ACC112 (cell line): ENCODE results near the gene UMAD1.
"Not testable (repeated sequence)": the region's sequence is repeated elsewhere in the genome, so short reads cannot be mapped to it uniquely, and the experiment has no call there.

Experiments
- H2AFZ ChIP-seq: fragments of 200-600 bp; sonication (generic); one replicate; pipeline ENCODE4 v1.6.0; 2017; ENCODE audit warnings: antibody characterized with exemption, low read length; ENCODE audit not compliant: unreplicated experiment
- H3K27ac ChIP-seq: fragments of 200-600 bp; sonication (generic); 2 replicates; pipeline ENCODE4 v1.5.1; 2014; ENCODE audit warnings: low read depth, mild to moderate bottlenecking, antibody characterized with exemption, low read length, moderate library complexity
- H3K27me3 ChIP-seq: fragments of 200-600 bp; sonication (generic); 2 replicates; pipeline ENCODE4 v1.6.1; 2014; ENCODE audit warnings: mild to moderate bottlenecking, antibody characterized with exemption, low read length, moderate library complexity, mixed read lengths; ENCODE audit not compliant: insufficient read depth
- H3K36me3 ChIP-seq: fragments of 200-600 bp; sonication (generic); 2 replicates; pipeline ENCODE4 v1.6.1; 2016; ENCODE audit warnings: mild to moderate bottlenecking, antibody characterized with exemption, low read length, moderate library complexity, mixed read lengths; ENCODE audit not compliant: insufficient read depth
- H3K4me1 ChIP-seq: fragments of 200-600 bp; sonication (generic); one replicate; pipeline ENCODE4 v1.6.1; 2016; ENCODE audit warnings: low read length, mixed read lengths; ENCODE audit not compliant: insufficient read depth, unreplicated experiment, control insufficient read depth
- H3K4me3 ChIP-seq: fragments of 200-600 bp; sonication (generic); 2 replicates; pipeline ENCODE4 v1.5.1; 2014; ENCODE audit warnings: mild to moderate bottlenecking, low read depth, low read length
- H3K79me2 ChIP-seq: fragments of 200-600 bp; sonication (generic); one replicate; pipeline ENCODE4 v1.6.0; 2016; ENCODE audit warnings: low read length; ENCODE audit not compliant: control insufficient read depth, unreplicated experiment, insufficient read depth

The UMAD1 gene

DNA sequence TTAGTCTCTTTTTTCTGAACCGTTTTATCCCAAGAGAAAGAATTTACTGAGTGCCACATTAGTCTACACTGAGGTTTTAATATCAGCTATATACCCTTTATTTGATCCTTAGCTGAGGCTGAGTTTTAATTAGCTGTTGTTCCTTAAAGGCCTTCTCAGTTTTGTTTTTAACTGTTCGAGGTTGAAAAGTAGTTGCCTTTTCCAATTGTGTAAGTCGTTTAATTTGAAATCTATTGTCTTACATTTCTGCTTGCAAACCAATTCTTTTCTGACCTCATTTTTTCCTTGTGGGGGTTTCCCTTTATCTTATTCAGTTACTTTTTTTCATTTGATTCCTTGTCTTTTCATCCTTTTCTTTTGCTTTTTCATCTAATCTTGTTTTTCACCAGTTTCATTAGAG lies 30.8 kb downstream of the UMAD1 start:
- H3K4me3 ChIP-seq: no peak overlapping the region
- no peaks in the 10 kb centered on the region for H3K4me1 ChIP-seq
- H3K27ac ChIP-seq: no peak overlapping the region
- H3K79me2 ChIP-seq: no peaks in the 10 kb centered on the region
- no peaks in the 10 kb centered on the region for H3K27me3 ChIP-seq
- no peaks in the 10 kb centered on the region for H3K36me3 ChIP-seq
- H2AFZ ChIP-seq: no peak overlapping the region

DNA sequence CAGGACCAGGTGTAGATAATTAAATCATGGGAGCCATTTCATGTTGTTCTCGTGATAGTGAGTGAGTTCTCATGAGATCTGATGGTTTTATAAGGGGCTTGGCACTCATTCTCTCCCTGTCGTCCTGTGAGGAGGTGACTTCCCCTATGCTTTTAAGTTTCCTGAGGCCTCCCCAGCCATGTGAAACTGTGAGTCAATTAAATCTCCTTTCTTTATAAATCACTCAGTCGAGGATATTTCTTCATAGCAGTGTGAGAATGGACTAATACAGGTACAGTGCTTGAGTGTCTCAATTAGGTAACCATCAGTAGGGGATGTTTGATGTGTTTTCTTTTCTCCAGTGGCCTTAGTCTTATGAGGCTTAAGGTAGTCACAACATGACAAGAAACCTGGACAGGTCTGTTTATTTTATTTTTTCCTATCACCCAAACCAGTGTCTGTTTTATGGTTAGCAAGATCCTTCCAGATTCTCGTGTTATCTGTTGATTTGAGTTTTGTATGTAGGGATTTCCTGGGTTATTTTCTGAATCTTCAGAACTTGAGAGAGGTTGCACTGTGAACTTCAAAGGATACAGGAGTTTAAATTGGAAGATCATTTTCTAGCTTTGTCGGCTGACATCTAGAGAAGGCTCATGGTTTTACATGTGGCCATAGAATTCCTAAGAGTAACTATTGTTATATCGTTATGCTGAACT lies 32.1 kb downstream of the UMAD1 start:
- Histone ChIP-seq H3K36me3 (no peaks in the 10 kb centered on the region), H3K27ac (no peak overlapping the region), H3K4me1 (no peaks in the 10 kb centered on the region), H3K4me3 (no peak overlapping the region), H3K79me2 (no peaks in the 10 kb centered on the region), H3K27me3 (no peaks in the 10 kb centered on the region), H2AFZ (no peak overlapping the region)

DNA sequence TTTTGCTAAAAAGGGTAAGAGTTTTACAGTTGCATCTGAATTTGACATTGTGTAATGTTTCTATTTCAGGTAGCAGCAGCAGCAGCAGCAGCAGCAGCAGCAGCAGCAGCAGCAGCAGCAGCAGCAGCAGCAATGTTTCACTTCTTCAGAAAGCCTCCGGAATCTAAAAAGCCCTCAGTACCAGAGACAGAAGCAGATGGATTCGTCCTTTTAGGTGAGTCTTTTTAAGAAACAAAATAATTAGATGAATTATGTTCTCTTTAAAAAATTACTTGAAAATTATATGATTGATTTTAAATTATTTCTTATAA lies 32.6 kb downstream of the UMAD1 start:
- Histone ChIP-seq H3K27me3 (no peaks in the 10 kb centered on the region), H3K4me3 (no peak overlapping the region), H3K79me2 (no peaks in the 10 kb centered on the region), H3K36me3 (no peaks in the 10 kb centered on the region), H3K4me1 (no peaks in the 10 kb centered on the region), H3K27ac (no peak overlapping the region), H2AFZ (no peak overlapping the region)

DNA sequence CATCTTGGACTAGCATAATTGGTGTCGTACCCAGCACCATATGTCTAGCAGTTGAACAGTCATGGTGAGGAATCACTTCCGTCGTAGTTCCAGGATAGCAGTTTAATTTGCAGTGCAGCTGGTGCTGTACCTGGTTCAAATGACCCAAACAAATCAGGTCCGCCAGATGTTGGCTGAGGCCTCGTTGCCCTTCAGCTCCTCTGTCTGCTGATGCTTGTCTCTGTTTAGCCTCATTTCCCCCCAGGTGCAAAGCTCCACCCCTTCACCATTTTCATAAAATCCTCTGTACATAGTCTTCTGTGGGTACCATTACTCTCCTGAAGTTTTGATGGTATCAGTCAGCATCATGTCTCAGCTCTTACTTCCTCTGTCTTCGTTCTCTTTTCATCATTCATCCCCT lies 35.1 kb downstream of the UMAD1 start:
- Histone ChIP-seq H3K4me1 (peaks cover under 1% of the 10 kb centered on the region), H2AFZ (no peak overlapping the region), H3K79me2 (no peaks in the 10 kb centered on the region), H3K36me3 (no peaks in the 10 kb centered on the region), H3K27me3 (no peaks in the 10 kb centered on the region), H3K4me3 (no peak overlapping the region), H3K27ac (no peak overlapping the region)

DNA sequence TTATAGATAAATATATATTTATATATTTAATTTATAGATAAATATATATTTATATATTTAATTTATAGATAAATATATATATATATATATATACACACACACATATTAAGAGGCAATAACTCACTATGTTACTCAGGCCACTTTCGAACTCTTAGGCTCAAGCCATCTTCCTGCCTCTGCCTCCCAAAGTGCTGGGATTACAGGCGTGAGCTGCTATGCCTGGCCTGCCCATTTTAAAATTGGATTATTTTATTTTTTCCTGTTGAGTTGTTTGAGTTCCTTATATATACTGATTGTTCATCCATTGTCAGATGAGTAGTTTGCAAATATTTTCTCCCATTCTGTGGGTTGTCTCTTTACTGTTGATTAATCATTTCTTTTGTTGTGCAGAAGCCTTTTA lies 39.1 kb downstream of the UMAD1 start:
- not testable (repeated sequence) for H3K79me2 ChIP-seq, H3K36me3 ChIP-seq, H3K27me3 ChIP-seq, H3K27ac ChIP-seq, H3K4me3 ChIP-seq
- Histone ChIP-seq H2AFZ (peak overlapping the region; percentile 41), H3K4me1 (peaks cover 13% of the 10 kb centered on the region)

DNA sequence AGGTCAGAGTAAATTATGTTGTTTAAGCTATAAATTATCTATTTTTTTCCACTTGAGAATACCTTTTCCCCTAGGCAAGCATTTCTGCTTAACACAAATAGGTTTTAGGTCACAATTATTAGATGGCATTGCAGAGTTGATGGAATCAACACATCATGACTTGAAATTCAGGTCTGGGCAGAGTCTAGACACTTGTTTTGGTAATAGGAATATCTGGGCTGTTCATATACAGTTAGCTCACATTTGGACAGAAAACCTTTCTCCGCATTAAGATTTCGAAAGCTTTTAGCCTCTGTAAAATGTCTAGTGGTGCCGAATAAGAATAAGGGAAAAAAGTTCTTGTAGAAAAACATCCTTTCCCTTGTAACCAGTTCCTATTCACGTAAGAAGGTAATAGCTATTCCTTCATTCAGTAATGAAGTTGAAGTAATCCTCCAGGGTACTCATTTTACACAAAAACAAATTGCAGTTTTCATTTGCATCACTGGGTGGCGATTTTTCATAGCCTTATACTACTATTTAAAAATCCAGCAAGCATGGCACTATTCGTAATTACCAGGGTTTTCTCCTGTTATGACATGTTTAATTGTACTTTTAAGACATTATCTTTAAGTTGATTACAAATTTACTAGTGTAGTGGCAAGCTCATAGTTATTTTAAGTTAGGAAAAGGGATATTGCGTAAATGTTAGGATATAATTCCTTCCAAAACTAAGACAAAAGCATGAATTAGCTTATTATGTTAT lies 40.8 kb downstream of the UMAD1 start:
- H3K4me1 ChIP-seq: peaks cover 13% of the 10 kb centered on the region
- H3K27me3 ChIP-seq: no peaks in the 10 kb centered on the region
- 0 out of 2 replicates have a peak overlapping the region, but pooled peaks have one; percentile 9 for H3K27ac ChIP-seq
- peak overlapping the region; percentile 76 for H2AFZ ChIP-seq
- peak overlapping the region; percentile 52 for H3K4me3 ChIP-seq
- H3K36me3 ChIP-seq: no peaks in the 10 kb centered on the region
- no peaks in the 10 kb centered on the region for H3K79me2 ChIP-seq

DNA sequence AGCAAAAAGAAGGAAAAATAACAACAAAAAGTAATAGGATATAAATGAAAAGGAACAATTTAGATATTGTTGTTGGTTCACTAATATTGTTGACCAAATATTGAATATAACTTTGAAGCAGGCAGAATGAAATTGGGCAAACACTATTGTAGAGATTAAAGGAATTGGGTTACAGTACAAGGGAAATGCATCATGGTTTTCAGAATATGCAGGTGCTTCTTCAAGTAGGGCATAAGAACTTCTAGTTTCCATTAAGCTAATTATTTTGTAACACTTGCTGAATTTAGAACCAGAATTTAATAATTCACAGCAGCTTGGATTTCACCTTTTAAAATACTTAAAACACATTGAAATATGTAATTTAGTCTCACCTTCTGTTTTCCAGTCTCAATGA lies 41.4 kb downstream of the UMAD1 start:
- Histone ChIP-seq H3K4me3 (no peak overlapping the region), H3K27ac (no peak overlapping the region), H3K79me2 (no peaks in the 10 kb centered on the region), H3K4me1 (peaks cover 13% of the 10 kb centered on the region), H2AFZ (no peak overlapping the region), H3K36me3 (no peaks in the 10 kb centered on the region), H3K27me3 (no peaks in the 10 kb centered on the region)

DNA sequence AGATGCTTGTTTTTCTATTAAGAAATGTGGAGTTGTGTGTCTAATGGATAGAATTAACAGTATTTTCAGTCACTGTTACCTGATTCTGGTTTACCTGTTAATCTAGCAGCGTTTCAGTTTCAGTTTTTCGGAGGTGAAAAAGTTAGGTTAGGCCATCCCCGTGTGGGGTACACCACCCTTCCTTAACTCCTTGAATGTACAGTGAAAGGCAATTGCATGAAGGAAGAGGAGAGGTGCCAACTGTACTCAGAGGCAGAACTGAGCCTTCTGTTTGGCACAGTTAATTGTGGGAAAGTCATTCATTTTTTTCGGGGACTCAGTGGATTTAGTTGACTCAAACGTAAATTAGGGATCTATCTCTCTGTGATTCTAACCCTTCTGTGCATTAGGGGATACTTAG lies 42.3 kb downstream of the UMAD1 start:
- no peaks in the 10 kb centered on the region for H3K27me3 ChIP-seq
- no peaks in the 10 kb centered on the region for H3K79me2 ChIP-seq
- H3K4me1 ChIP-seq: peaks cover 13% of the 10 kb centered on the region
- H3K4me3 ChIP-seq: no peak overlapping the region
- H2AFZ ChIP-seq: no peak overlapping the region
- no peaks in the 10 kb centered on the region for H3K36me3 ChIP-seq
- no peak overlapping the region for H3K27ac ChIP-seq

DNA sequence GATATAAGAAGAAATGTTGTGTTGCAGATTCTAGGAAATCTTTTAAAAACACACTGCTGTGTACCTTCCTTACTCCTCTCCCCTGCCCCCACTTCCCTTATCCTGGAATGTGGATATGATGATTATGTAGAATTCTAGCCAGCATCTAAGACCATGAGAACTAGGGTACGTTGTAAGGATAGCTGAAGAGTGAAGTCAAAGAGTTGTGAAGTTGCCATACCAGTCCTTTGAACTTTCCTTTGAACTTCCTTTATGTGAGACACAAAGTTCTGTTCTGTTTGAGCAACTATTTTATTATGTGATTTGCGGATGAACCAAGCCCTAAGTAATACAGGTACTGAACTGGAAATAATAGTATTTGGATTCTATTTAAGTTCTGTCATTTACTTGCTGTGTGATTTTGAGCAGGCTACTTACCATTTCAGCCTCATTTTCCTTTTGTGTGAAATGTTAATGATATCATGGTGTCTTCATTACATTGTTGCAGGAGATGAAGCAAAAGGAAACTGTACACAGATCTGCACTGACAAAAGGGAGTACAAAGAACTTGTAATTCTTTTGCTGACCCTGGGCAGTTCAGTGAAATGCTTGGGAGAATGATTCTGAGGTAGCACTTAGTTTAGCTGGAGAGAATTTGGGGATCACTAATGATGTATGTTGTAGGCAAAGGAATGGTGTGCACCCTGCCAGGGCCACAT lies 46.4 kb downstream of the UMAD1 start:
- no peaks in the 10 kb centered on the region for H3K79me2 ChIP-seq
- H2AFZ ChIP-seq: no peak overlapping the region
- H3K27ac ChIP-seq: no peak overlapping the region
- no peaks in the 10 kb centered on the region for H3K27me3 ChIP-seq
- no peak overlapping the region for H3K4me3 ChIP-seq
- peaks cover 2% of the 10 kb centered on the region for H3K4me1 ChIP-seq
- H3K36me3 ChIP-seq: no peaks in the 10 kb centered on the region

DNA sequence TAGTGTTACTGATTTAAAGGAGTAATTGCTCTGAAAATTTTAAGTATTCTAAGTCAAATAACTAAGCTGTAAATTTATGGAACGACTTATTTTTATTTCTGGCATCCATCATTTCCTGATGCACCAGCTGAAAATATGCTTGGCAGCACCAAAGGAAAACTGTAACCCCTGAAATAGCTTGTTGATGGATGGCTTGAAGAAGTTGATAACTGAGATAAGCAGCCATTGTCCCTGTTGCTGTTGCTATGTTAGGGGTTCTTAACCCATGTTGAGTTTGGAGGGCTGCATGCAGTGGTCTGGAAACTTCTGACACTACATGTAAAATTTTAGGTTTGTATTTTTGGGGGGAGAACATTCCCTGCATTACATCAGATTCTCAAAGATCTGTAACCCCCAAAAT lies 47.2 kb downstream of the UMAD1 start:
- Histone ChIP-seq H3K36me3 (no peaks in the 10 kb centered on the region), H3K27ac (no peak overlapping the region), H2AFZ (no peak overlapping the region), H3K27me3 (no peaks in the 10 kb centered on the region), H3K4me3 (no peak overlapping the region), H3K79me2 (no peaks in the 10 kb centered on the region), H3K4me1 (no peaks in the 10 kb centered on the region)

DNA sequence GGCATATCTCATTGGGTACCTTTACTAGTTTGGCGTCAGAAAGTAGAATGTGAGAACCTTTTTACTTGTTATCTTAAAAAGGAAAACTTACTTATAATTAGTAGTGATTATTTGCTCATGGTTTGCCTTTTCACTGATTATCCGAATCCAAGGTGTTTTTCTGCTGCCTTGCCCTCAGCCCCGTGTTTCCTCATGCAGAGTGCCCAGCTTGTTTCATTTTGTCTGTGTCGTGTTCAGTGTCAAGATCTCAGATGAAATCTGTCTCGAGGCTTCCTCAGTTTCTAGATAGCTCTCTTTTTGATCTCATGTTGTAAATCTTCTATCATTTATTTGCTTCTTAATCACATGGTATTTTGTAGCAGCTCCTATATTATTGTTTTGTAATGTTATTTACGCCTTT lies 47.8 kb downstream of the UMAD1 start:
- H2AFZ ChIP-seq: no peak overlapping the region
- no peak overlapping the region for H3K27ac ChIP-seq
- H3K4me3 ChIP-seq: no peak overlapping the region
- no peaks in the 10 kb centered on the region for H3K36me3 ChIP-seq
- H3K4me1 ChIP-seq: peaks cover 2% of the 10 kb centered on the region
- no peaks in the 10 kb centered on the region for H3K27me3 ChIP-seq
- H3K79me2 ChIP-seq: no peaks in the 10 kb centered on the region
